Measurements from ENCODE around the gene SHKBP1. TPM values are rescaled to one million over a fixed set of nuclear protein-coding genes. Genes with fewer than 3 reads are reported as not detected.
A peak's percentile ranks its signal among the peaks of the same experiment; 100 is the strongest.

SHKBP1 gene
- total and polyA plus RNA-seq, 2 donors (not counting 1 experiment from before 2014, with no cell fraction given): 179 to 227 TPM

- peaks cover 0 to 12% (median 5%) of the 10 kb centered on the region in 3 donors for H3K9me3 ChIP-seq (ENCODE audit: control extremely low read depth in 1 of 3, control insufficient read depth in 2 of 3, insufficient read depth in 1 of 3, low read length in 2 of 3)
- no peaks in the 10 kb centered on the region for H3K36me3 ChIP-seq (replicated peaks in 1 of 2; ENCODE audit: control extremely low read depth in 1 of 2, control insufficient read depth in 1 of 2, extremely low read depth in 1 of 2, insufficient read depth in 2 of 2, low read length in 1 of 2)
- Mint-ChIP-seq H3K27ac (no peak overlapping the region), H3K4me3 (no peak overlapping the region), H3K4me1 (peaks cover 10% of the 10 kb centered on the region), H3K9me3 (ENCODE audit: insufficient read depth) (peaks cover 2% of the 10 kb centered on the region), H3K27me3 (peaks cover 41% of the 10 kb centered on the region)
- intact Hi-C loops (cut with micrococcal nuclease): loop anchor here (5.0 kb wide), 1 partner anchor 84 kb away; no protein-coding TSS in a partner anchor
- H2AFZ ChIP-seq (ENCODE audit: insufficient read depth, low read depth, low read length, poor library complexity, severe bottlenecking): no peak overlapping the region
- no peak for DNase-seq
- H3K9ac ChIP-seq (ENCODE audit: low read length): no peak overlapping the region
- H3K4me2 ChIP-seq (replicated peaks; ENCODE audit: low read depth, low read length, poor library complexity, severe bottlenecking): no peak overlapping the region
- peaks cover 0 to 37% (median 24%) of the 10 kb centered on the region in 4 experiments for H3K27me3 ChIP-seq (replicated peaks in 1 of 4; ENCODE audit: control extremely low read depth in 1 of 4, control insufficient read depth in 3 of 4, insufficient read depth in 4 of 4, low read length in 3 of 4)
- ChIA-PET CTCF (interaction anchor here (0.6 to 3.4 kb wide), 7 partner anchors 16 to 329 kb away, joined by 3 to 22 read pairs (median 3); no protein-coding TSS in a partner anchor), POLR2A (no interaction called here)
- H3K27ac ChIP-seq (ENCODE audit: low read length in 2 of 2): no peak overlapping the region
- no peaks in the 10 kb centered on the region for H4K20me1 ChIP-seq (ENCODE audit: control insufficient read depth, insufficient read depth, low read length, poor library complexity, severe bottlenecking)
- H3K4me1 ChIP-seq (ENCODE audit: control insufficient read depth in 2 of 2, insufficient read depth in 2 of 2, low read length in 2 of 2): peaks cover 4% of the 10 kb centered on the region in 2 donors
- ATAC-seq (ENCODE audit: low read depth): no peak
- no peak for TF ChIP-seq CTCF (IDR thresholded peaks at IDR 0.05)
- TF ChIP-seq EZH2 (IDR thresholded peaks at IDR 0.05; ENCODE audit: borderline replicate concordance, insufficient read depth, low read depth, low read length, poor library complexity, severe bottlenecking): no peak
- no CpG with 5 or more reads among the region's 1 CpG for WGBS (ENCODE audit: insufficient coverage)
- no peaks in the 10 kb centered on the region for H3K79me2 ChIP-seq (ENCODE audit: control insufficient read depth, insufficient read depth, low read length)
- H3K4me3 ChIP-seq (ENCODE audit: control extremely low read depth in 1 of 5, extremely low read depth in 1 of 5, insufficient read depth in 1 of 5, low read depth in 2 of 5, low read length in 4 of 5): no peak overlapping the region
Measured at GRCh38 chr19:40547836-40548235, 28.8 kb upstream of the SHKBP1 start.

GRCh38 chr19:40549007-40549708, 27.5 kb upstream of the SHKBP1 start:
- ChIA-PET CTCF (interaction anchor here (0.6 to 3.4 kb wide), 13 partner anchors 17 to 659 kb away, joined by 3 to 22 read pairs (median 4); no protein-coding TSS in a partner anchor), POLR2A (interaction anchor here (0.7 to 1.0 kb wide), 2 partner anchors 56 to 64 kb away, joined by 3 read pairs; no protein-coding TSS in a partner anchor)
- H4K20me1 ChIP-seq (ENCODE audit: control insufficient read depth, insufficient read depth, low read length, poor library complexity, severe bottlenecking): no peaks in the 10 kb centered on the region
- TF ChIP-seq EZH2 (IDR thresholded peaks at IDR 0.05; ENCODE audit: borderline replicate concordance, insufficient read depth, low read depth, low read length, poor library complexity, severe bottlenecking): no peak
- peak; percentile 55 for TF ChIP-seq CTCF (IDR thresholded peaks at IDR 0.05)
- 4% methylated on average over 42 of the region's 43 CpGs for WGBS (ENCODE audit: insufficient coverage)
- no peak overlapping the region for H3K4me3 ChIP-seq (ENCODE audit: control extremely low read depth in 1 of 5, extremely low read depth in 1 of 5, insufficient read depth in 1 of 5, low read depth in 2 of 5, low read length in 4 of 5)
- Mint-ChIP-seq H3K9me3 (ENCODE audit: insufficient read depth) (peaks cover 2% of the 10 kb centered on the region), H3K4me3 (no peak overlapping the region), H3K4me1 (peaks cover 10% of the 10 kb centered on the region), H3K27ac (peak overlapping the region; percentile 22), H3K27me3 (peaks cover 48% of the 10 kb centered on the region)
- H3K4me1 ChIP-seq (ENCODE audit: control insufficient read depth in 2 of 2, insufficient read depth in 2 of 2, low read length in 2 of 2): peaks cover 4% of the 10 kb centered on the region in 2 donors
- no peak overlapping the region for H2AFZ ChIP-seq (ENCODE audit: insufficient read depth, low read depth, low read length, poor library complexity, severe bottlenecking)
- H3K9ac ChIP-seq (ENCODE audit: low read length): no peak overlapping the region
- H3K27me3 ChIP-seq (replicated peaks in 1 of 4; ENCODE audit: control extremely low read depth in 1 of 4, control insufficient read depth in 3 of 4, insufficient read depth in 4 of 4, low read length in 3 of 4): peaks cover 0 to 49% (median 28%) of the 10 kb centered on the region in 4 experiments
- peak; percentile 70 for DNase-seq
- no peak overlapping the region for H3K27ac ChIP-seq (ENCODE audit: low read length in 2 of 2)
- peak overlapping the region; percentile 61 for H3K4me2 ChIP-seq (replicated peaks; ENCODE audit: low read depth, low read length, poor library complexity, severe bottlenecking)
- peaks cover 0 to 15% (median 5%) of the 10 kb centered on the region in 3 donors for H3K9me3 ChIP-seq (ENCODE audit: control extremely low read depth in 1 of 3, control insufficient read depth in 2 of 3, insufficient read depth in 1 of 3, low read length in 2 of 3)
- intact Hi-C loops (cut with micrococcal nuclease): loop anchor here (1.0 to 5.0 kb wide), 2 partner anchors 49 to 83 kb away; no protein-coding TSS in a partner anchor
- peak; percentile 82 for ATAC-seq (ENCODE audit: low read depth)
- no peaks in the 10 kb centered on the region for H3K36me3 ChIP-seq (replicated peaks in 1 of 2; ENCODE audit: control extremely low read depth in 1 of 2, control insufficient read depth in 1 of 2, extremely low read depth in 1 of 2, insufficient read depth in 2 of 2, low read length in 1 of 2)
- no peaks in the 10 kb centered on the region for H3K79me2 ChIP-seq (ENCODE audit: control insufficient read depth, insufficient read depth, low read length)
